ENCODE measurements around the gene SCN2B. TPM values are rescaled to one million over a fixed set of nuclear protein-coding genes. Genes with fewer than 3 reads are reported as not detected.

SCN2B gene
- total RNA-seq, result under 0.01 TPM in 1 of 2 replicates, not detected in the other

GRCh38 chr11:118175993-118176777, at the start of gene SCN2B:
SCN2B (minus strand) TSS chr11:118176639; CDS start chr11:118176431, 208 bp downstream.
- no peak for DNase-seq

- DNase-seq, result no peak
Measured at GRCh38 chr11:118224511-118225188, 48.2 kb upstream of the SCN2B start, which contains the start of gene JAML. JAML (minus strand) TSS chr11:118225011; CDS start chr11:118214866, 10,145 bp downstream.

GRCh38 chr11:118223992-118224391, 47.6 kb upstream of the SCN2B start:
- no peak for DNase-seq

GRCh38 chr11:118223570-118223969, 47.1 kb upstream of the SCN2B start:
- no peak for DNase-seq

GRCh38 chr11:118222437-118222836, 46.0 kb upstream of the SCN2B start:
- DNase-seq, result no peak

- no peak for DNase-seq
Measured at GRCh38 chr11:118221419-118221818, 45.0 kb upstream of the SCN2B start.

DNA sequence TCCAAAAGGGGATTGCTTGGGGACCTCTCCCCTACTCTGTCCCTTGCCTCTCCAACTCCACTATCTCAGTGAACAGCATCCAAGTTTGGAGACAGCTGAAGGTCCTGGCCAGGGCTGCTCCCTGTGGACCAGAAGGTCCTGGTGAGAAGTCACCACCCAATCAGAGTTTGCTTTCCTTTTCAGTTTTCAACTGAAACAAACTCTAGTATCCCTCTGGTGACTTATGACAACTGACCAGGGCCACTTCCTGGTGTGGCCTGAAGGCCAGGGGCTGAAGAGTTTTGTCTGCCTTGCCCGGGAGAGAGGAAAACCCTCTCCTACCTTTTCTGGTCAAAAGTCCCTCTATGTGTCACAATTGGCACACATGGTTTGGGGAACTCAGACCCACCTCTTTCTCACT, 43.3 kb upstream of the SCN2B start:
- no peak for DNase-seq

DNA sequence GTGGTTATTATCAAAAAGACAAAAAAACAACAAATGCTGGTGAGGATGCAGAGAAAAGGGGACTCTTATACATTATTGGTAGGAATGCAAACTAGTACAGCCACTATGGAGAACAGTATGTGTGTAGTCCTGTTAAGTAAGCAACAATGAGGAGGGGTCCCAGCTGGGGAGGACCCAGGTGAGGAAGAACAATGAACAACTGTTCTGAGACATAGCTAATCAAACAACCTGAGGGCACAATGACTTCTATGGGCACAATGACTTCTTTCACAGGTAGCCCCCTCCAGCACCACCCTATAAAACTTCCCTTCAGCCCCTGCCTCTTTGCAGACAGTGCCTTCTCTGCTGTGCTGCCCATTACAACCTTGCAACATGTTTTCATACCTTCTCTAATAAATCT, 42.8 kb upstream of the SCN2B start:
- DNase-seq, result no peak

DNA sequence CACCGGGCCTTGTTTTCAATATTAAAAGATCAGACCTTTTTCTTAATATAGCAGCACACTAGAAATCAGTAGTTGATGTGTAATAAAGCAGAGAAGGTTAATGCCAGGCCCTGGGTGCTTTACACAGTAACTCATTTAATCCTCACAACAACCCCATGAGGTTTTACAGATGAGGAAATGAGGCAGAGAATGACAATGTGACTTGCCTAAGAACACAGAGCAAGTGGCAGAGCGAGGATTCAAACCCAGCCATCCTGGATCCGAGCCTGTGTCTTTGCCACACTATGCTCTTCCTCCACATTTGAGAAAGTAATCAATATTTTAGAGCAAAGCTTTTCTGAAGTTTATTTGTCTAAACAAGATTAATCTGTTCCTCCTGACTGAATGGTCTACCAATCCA, 41.1 kb upstream of the SCN2B start:
- no peak for DNase-seq

DNA sequence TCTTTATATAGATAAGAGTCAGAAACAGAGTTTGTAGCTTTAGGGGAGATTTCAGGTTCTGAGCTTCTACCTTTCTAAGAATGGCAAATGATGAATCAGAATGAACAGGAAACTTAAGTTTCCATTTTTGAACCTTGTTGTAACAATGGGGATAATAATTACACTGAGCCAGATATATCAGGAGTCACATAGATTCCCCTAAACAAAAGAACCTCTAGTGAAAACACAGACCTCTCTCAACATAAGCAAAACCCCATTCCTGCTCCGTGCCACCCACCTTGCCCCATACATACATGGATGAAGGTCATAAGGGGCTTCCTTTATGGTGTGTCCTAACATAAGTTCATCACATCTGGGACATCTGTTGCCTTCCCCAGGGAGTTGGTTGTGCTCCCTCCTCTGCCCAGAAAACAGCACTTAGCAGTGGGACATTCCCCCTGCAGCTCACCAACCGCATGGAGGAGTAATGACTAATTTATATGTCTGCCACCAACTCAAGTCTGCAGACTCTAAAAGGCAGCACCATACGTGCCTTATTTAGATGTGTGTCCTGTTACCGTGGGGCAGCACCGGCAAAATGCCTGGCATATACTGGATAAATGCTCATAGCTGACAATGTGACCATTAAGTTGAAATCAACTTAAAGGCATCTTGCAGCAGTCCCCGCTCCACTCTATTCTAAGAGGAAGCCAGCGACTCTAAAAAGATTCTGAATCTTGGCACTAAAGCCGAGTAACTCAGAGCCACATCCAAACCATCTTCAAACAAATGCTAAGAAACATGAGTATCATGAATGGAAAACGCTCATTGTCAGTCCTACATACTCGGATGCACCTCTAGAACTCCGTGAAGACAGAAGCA, 40.4 kb upstream of the SCN2B start:
- peak; percentile 57 for DNase-seq

DNA sequence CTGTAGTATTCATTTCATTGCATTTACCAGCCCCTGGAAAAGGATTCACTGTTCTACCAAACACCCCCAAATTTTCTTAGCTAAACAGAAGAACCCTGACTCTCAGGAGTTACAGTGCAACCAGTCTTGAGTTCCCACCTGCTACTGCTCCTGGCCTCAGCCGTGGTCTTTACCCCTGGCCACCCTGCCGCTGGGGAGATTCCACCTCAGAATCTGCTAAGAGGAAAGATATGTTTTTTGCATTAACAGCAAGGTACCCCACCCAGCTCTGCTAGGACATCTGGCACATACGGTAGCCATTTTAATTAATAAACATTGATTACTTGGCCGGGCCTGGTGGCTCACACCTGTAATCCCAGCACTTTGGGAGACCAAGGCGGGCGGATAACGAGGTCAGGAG, 39.3 kb upstream of the SCN2B start:
- DNase-seq, result no peak

DNA sequence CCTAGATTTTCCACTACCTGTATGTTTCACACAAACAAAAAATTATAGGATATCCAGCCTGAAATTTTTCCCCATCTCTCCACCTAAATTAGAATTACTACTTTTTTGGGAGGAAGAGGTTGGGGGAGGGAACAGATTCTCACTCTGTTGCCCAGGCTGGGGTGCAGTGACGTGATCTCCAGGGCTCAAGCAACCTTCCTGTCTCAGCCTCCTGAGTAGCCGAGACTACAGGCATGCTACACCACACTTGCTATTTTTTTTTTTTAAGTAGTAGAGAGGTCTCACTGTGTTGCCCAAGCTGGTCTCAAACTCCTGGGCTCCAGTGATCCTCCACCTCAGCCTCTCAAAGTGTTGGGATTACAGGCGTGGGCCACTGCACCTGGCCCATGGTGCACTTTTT, 38.8 kb upstream of the SCN2B start:
- DNase-seq, result no peak

DNA sequence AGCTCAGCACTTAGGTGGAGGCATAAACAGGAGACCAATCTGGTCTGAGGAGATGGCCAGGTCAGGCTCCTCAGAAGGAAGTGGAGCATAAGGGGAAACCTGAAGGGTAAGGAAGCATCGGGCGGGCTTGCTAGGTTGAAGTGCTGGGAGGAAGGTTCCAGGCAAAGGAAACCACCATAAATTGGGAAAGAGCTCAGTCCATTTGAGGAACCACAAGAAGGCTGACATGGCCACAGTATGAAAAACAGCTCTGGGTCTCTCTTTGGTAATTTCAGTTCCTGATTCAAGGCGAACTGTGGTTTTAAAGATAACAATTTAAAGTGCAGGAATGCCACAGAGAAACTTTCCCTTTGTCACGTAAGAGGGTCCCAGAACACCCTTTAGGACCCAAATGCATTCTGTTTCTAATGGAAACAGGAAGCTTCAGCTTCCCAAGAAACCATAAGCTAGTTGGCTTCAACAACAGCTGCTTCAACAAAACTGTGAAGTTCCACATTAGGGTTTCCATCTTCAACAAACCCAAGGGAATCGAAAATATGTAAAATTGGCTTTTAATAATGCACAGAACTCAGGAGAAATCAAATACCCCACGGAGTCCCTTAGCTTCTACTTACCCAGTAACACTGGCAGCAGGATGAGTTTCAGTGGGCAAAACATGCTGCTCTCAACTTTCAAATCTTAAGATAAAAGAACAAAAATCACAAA, 37.9 kb upstream of the SCN2B start:
- DNase-seq, result no peak

GRCh38 chr11:118213781-118214180, 37.3 kb upstream of the SCN2B start:
- DNase-seq, result no peak

- DNase-seq, result no peak
Measured at GRCh38 chr11:118213201-118213600, 36.8 kb upstream of the SCN2B start.

GRCh38 chr11:118212781-118213191, 36.3 kb upstream of the SCN2B start:
- no peak for DNase-seq

GRCh38 chr11:118212131-118212725, 35.8 kb upstream of the SCN2B start:
- no peak for DNase-seq

- peak; percentile 39 for DNase-seq
Measured at GRCh38 chr11:118211006-118211405, 34.6 kb upstream of the SCN2B start.

- no peak for DNase-seq
Measured at GRCh38 chr11:118210323-118210722, 33.9 kb upstream of the SCN2B start.

- no peak for DNase-seq
Measured at GRCh38 chr11:118209033-118209432, 32.6 kb upstream of the SCN2B start.

DNA sequence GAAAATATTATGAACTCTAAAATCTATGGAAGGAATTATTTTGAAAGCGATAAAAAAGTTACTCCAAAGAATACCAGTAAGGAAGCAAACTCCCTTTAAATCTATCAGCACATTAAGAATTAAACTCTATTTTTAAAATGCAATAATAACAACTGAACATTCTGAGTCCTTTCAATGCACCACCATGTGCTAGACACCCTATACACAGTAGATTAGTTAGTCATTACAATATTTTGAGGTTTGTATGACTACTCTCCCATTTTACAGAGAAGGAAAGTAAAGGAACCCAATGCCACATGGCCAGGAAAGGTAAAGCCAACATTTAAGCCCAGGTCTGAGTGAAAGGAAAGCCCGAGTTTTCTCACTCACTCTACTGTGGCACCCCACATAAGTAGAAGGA, 30.6 kb upstream of the SCN2B start:
- no peak for DNase-seq
